Measurements from ENCODE around the gene SPDYE1.
"Not testable (repeated sequence)": the region's sequence is repeated elsewhere in the genome, so short reads cannot be mapped to it uniquely, and the experiment has no call there.

DNA sequence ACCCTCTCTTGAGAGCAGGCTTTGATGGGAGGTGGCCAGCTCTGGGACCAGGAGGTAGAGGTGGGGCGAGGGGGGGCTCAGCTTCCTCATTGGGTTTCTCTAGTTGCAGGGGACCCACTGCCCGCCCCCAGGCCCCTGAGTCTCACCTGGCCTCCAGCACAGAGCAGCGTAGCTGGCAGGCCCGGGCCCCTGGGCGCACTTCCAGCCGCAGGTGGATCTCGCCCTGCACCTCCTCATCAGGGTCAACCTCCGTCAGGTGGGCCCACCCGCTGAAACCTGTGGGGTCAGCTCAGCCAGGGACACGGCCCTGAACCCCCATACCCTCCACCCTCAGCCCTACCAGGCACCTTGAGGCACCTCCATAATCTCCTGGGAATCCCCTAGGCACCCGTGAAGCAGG, 28.1 kb upstream of the SPDYE1 start:
- TF ChIP-seq CTCF (conservative IDR thresholded peaks at IDR 0.05; ENCODE audit: low read length); EZH2phosphoT487 (IDR thresholded peaks at IDR 0.05; ENCODE audit: borderline replicate concordance): not testable (repeated sequence)
